ENCODE measurements around the gene MEGF11.

- no peak for TF ChIP-seq CTCF (IDR thresholded peaks at IDR 0.05 in 2 of 3, conservative IDR thresholded peaks at IDR 0.05 in 1 of 3; ENCODE audit: borderline replicate concordance in 1 of 3, insufficient read depth in 1 of 3, low read depth in 2 of 3, low read length in 2 of 3)
- TF ChIP-seq POLR2A (IDR thresholded peaks at IDR 0.05; ENCODE audit: borderline replicate concordance, extremely low read depth, insufficient read depth, insufficient read length) = no peak
- no peak for TF ChIP-seq EZH2 (IDR thresholded peaks at IDR 0.05)
- no peak for TF ChIP-seq POLR2AphosphoS5 (IDR thresholded peaks at IDR 0.05; ENCODE audit: low read depth, low read length)
- TF ChIP-seq TCF7L2 (IDR thresholded peaks at IDR 0.05; ENCODE audit: borderline replicate concordance, extremely low read depth, insufficient read depth, insufficient read length) = no peak
- no peak for TF ChIP-seq EGR1 (IDR thresholded peaks at IDR 0.05; ENCODE audit: low read depth)
- no peak for TF ChIP-seq SRF (IDR thresholded peaks at IDR 0.05; ENCODE audit: low read depth)
- no peak for TF ChIP-seq EZH2phosphoT487 (IDR thresholded peaks at IDR 0.05; ENCODE audit: borderline replicate concordance)
- no peak for TF ChIP-seq ATF3 (IDR thresholded peaks at IDR 0.05)
Measured at GRCh38 chr15:66043264-66043663, 210.3 kb downstream of the MEGF11 start.
